ENCODE measurements around the gene ITCH.
"Not testable (repeated sequence)": the region's sequence is repeated elsewhere in the genome, so short reads cannot be mapped to it uniquely, and the experiment has no call there.

The ITCH gene

GRCh38 chr20:34407962-34408474, 44.9 kb downstream of the ITCH start:
- H3K4me3 ChIP-seq (ENCODE audit: control insufficient read depth, low read depth, low read length), result no peak overlapping the region
- no peak for TF ChIP-seq CTCF (conservative IDR thresholded peaks at IDR 0.05; ENCODE audit: control insufficient read depth, insufficient read depth, low read depth, low read length)
- no peak for DNase-seq (ENCODE audit: low read depth)

DNA sequence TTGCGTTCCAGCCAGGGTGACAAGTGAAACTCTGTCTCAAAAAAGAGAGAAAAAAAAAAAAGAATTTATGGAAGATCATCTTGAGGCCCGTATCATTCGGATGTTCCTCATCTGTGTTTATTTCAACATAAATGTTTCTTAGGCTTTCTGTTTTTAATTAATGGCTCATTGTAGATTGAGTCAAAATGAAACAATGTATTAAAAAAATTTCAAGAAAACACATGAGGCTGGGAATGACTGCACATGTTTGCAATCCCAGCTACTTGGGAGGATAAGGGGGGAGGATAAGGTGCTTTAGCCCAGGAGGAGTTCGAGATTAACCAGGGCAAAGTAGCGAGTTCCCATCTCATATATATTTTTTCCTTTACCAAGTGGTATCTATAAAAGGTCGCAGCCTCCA, 47.3 kb downstream of the ITCH start:
- TF ChIP-seq CTCF (conservative IDR thresholded peaks at IDR 0.05; ENCODE audit: control insufficient read depth, insufficient read depth, low read depth, low read length), result no peak
- H3K4me3 ChIP-seq (ENCODE audit: control insufficient read depth, low read depth, low read length), result no peak overlapping the region
- peak; percentile 81 for DNase-seq (ENCODE audit: low read depth)

DNA sequence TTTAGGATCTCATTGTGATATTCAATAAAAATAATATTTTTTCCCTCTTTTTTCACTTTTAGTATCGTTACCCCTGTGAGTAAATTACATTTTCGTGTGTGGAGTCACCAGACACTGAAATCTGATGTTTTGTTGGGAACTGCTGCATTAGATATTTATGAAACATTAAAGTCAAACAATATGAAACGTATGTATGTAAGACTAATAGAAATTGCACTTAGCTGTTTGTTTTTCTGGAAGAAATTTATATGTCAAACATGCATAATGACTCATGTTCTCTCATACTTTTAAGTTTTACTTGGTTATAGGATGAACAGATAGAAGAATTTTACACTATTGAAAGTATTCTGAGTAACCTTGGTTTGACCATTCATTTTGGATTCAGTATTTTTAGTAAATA, 49.4 kb downstream of the ITCH start:
- DNase-seq (ENCODE audit: low read depth), result no peak
- TF ChIP-seq CTCF (conservative IDR thresholded peaks at IDR 0.05; ENCODE audit: control insufficient read depth, insufficient read depth, low read depth, low read length), result no peak
- H3K4me3 ChIP-seq (ENCODE audit: control insufficient read depth, low read depth, low read length), result no peak overlapping the region

- not testable (repeated sequence) for H3K4me3 ChIP-seq (ENCODE audit: control insufficient read depth, low read depth, low read length); DNase-seq (ENCODE audit: low read depth)
These were observed 51.5 kb downstream of the ITCH start for GRCh38 chr20:34414525-34414924.

GRCh38 chr20:34415079-34415478, 52.0 kb downstream of the ITCH start:
- TF ChIP-seq CTCF (conservative IDR thresholded peaks at IDR 0.05; ENCODE audit: control insufficient read depth, insufficient read depth, low read depth, low read length), result no peak
- DNase-seq (ENCODE audit: low read depth), result no peak
- H3K4me3 ChIP-seq (ENCODE audit: control insufficient read depth, low read depth, low read length), result no peak overlapping the region

- H3K4me3 ChIP-seq (ENCODE audit: control insufficient read depth, low read depth, low read length), result no peak overlapping the region
- TF ChIP-seq CTCF (conservative IDR thresholded peaks at IDR 0.05; ENCODE audit: control insufficient read depth, insufficient read depth, low read depth, low read length), result no peak
- no peak for DNase-seq (ENCODE audit: low read depth)
These were observed 57.1 kb downstream of the ITCH start for GRCh38 chr20:34420146-34420545.

DNA sequence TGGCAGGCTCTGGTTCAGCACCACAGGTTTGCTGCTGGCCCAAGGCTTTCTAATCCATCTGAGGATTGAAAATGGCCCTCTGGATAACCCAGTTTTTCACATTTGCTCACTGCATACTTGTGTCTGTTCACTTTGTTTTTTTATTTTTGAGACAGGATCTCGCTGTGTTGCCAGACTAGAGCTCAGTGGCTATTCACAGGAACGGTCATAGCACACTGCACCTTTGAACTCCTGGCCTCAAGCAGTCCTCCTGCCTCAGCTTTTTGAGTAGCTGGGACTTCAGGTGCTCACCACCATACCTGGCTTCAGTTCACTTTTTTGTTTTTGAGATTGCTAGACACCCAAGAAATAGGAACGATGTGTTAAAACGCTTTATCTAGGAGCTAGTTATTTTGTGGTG, 57.9 kb downstream of the ITCH start:
- DNase-seq (ENCODE audit: low read depth), result no peak
- TF ChIP-seq CTCF (conservative IDR thresholded peaks at IDR 0.05; ENCODE audit: control insufficient read depth, insufficient read depth, low read depth, low read length), result no peak
- no peak overlapping the region for H3K4me3 ChIP-seq (ENCODE audit: control insufficient read depth, low read depth, low read length)

Measured in fibroblast of mammary gland (primary cell).